GM12865 (cell line): Measurements from ENCODE around the gene LINGO3.

Experiments used
- DNase-seq: peaks from one replicate; pipeline ENCODE4 v3.0.0; 2010; ENCODE audit warnings: low read depth
- H3K4me3 ChIP-seq: 2 replicates; pipeline ENCODE4 v1.5.1; 2011; ENCODE audit warnings: mild to moderate bottlenecking, low read depth, low read length, control low read depth
- CTCF ChIP-seq: IDR thresholded peaks from 2 replicates; pipeline ENCODE4 v1.5.1; 2011; ENCODE audit warnings: low read length, control low read depth, low read depth, inconsistent platforms; ENCODE audit not compliant: insufficient read depth; ENCODE audit errors: missing control alignments

The LINGO3 gene

GRCh38 chr19:2312820-2313501 lies 5.0 kb upstream of the LINGO3 start:
- no peak for TF ChIP-seq CTCF
- no peak for DNase-seq
- no peak overlapping the region for H3K4me3 ChIP-seq

GRCh38 chr19:2311093-2311492 lies 3.1 kb upstream of the LINGO3 start:
- TF ChIP-seq CTCF = no peak
- no peak overlapping the region for H3K4me3 ChIP-seq
- DNase-seq = no peak

- TF ChIP-seq CTCF = no peak
- DNase-seq = no peak
- no peak overlapping the region for H3K4me3 ChIP-seq
Observed at GRCh38 chr19:2309734-2310362, 1.9 kb upstream of the LINGO3 start.

- no peak overlapping the region for H3K4me3 ChIP-seq
- DNase-seq = no peak
- no peak for TF ChIP-seq CTCF
Observed at GRCh38 chr19:2307518-2308012, 389 bp downstream of the LINGO3 start.

GRCh38 chr19:2306971-2307370 lies 983 bp downstream of the LINGO3 start:
- DNase-seq = no peak
- H3K4me3 ChIP-seq = no peak overlapping the region
- TF ChIP-seq CTCF = no peak

- H3K4me3 ChIP-seq = no peak overlapping the region
- DNase-seq = no peak
- TF ChIP-seq CTCF = no peak
Observed at GRCh38 chr19:2306281-2306806, 1.6 kb downstream of the LINGO3 start.
